ENCODE data around the gene COL19A1. TPM values are rescaled to one million over a fixed set of nuclear protein-coding genes. Genes with fewer than 3 reads are reported as not detected.

The COL19A1 gene
- not detected in 2 replicates for total RNA-seq

DNA sequence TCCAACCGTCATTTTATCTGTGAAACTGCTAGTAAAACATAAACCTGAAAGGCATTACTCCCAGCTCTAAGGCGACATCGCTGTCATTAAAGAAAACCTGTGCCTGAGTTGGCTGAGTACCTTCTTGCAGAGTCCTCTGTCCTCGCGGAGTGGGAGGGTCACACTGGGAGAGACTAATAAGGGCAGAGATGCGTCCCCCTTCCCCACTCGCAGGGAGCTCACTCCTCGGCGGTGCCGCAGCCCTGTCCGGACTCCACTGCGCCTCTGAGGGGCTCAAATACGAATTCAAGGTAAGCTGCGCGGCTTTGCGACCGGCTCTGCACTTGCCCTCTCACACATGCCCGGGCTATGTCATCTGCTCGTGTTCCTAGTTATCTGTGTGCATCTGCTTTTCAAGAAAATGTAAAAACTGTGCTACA is at the start of gene COL19A1:
TSS of gene COL19A1 (plus strand) at position 206 of the 419 bp plus-strand sequence. CDS start 13,012 bp downstream, outside the sequence.

Other genes with a start within 250 kb of the COL19A1 start
- gene LMBRD1, start 69.5 kb upstream of the COL19A1 start, total RNA-seq = 24.8 and 35.8 TPM in 2 replicates